ENCODE results near the gene C18orf32. TPM values are rescaled to one million over a fixed set of nuclear protein-coding genes. Genes with fewer than 3 reads are reported as not detected.
A peak's percentile ranks its signal among the peaks of the same experiment; 100 is the strongest.

The C18orf32 gene
- polyA plus RNA-seq, 1 experiment = 47.6 TPM

GRCh38 chr18:49494660-49495059 lies 7.6 kb upstream of the C18orf32 start:
- H3K9me3 ChIP-seq (ENCODE audit: control insufficient read depth, insufficient read depth, low read length) = peaks cover 3% of the 10 kb centered on the region; the same call in 1 of the 2 replicates
- no peak for TF ChIP-seq CTCF (IDR thresholded peaks at IDR 0.05; ENCODE audit: low read depth, low read length)
- ChIA-PET POLR2A (interaction anchor here (0.7 kb wide), 2 partner anchors 260 to 274 kb away, joined by 3 to 8 read pairs; no protein-coding TSS in a partner anchor), CTCF (interaction anchor here (0.5 kb wide), 1 partner anchor 12 kb away, joined by 3 read pairs; no protein-coding TSS in a partner anchor)
- H3K27me3 ChIP-seq (ENCODE audit: control insufficient read depth, insufficient read depth, low read length) = no peaks in the 10 kb centered on the region
- DNase-seq (ENCODE audit: low read depth, low spot score) = no peak
- no peak overlapping the region for H3K27ac ChIP-seq (ENCODE audit: low read depth, low read length)
- no peak overlapping the region for H3K4me3 ChIP-seq (ENCODE audit: low read depth, low read length)

GRCh38 chr18:49492694-49493033 lies 5.6 kb upstream of the C18orf32 start:
- H3K27ac ChIP-seq (ENCODE audit: low read depth, low read length) = no peak overlapping the region
- H3K27me3 ChIP-seq (ENCODE audit: control insufficient read depth, insufficient read depth, low read length) = no peaks in the 10 kb centered on the region
- CTCF ChIA-PET = no interaction called here

GRCh38 chr18:49491857-49492693 lies 5.0 kb upstream of the C18orf32 start, which contains the start of gene RPL17:
TSS of gene RPL17 (minus strand) at chr18:49492465.
- POLR2A ChIA-PET = no interaction called here
- CTCF ChIA-PET = no interaction called here
- H3K9me3 ChIP-seq (ENCODE audit: control insufficient read depth, insufficient read depth, low read length) = no peaks in the 10 kb centered on the region; the same call in 1 of the 2 replicates
- peak within 1 kb of the TSS; percentile 100 for H3K4me3 ChIP-seq (ENCODE audit: low read depth, low read length)
- peak within 1 kb of the TSS; percentile 96 for H3K27ac ChIP-seq (ENCODE audit: low read depth, low read length)
- no peak for TF ChIP-seq CTCF (IDR thresholded peaks at IDR 0.05; ENCODE audit: low read depth, low read length)
- peak; percentile 99 for DNase-seq (ENCODE audit: low read depth, low spot score)
- H3K27me3 ChIP-seq (ENCODE audit: control insufficient read depth, insufficient read depth, low read length) = no peaks in the 10 kb centered on the region

More at GRCh38 chr18:49492694-49493033, 5.6 kb upstream of the C18orf32 start:
- DNase-seq (ENCODE audit: low read depth, low spot score) = no peak
- no peak for TF ChIP-seq CTCF (IDR thresholded peaks at IDR 0.05; ENCODE audit: low read depth, low read length)
- H3K4me3 ChIP-seq (ENCODE audit: low read depth, low read length) = no peak overlapping the region
- no peaks in the 10 kb centered on the region; the same call in 1 of the 2 replicates for H3K9me3 ChIP-seq (ENCODE audit: control insufficient read depth, insufficient read depth, low read length)
- POLR2A ChIA-PET = no interaction called here

- peak overlapping the region; percentile 96 for H3K27ac ChIP-seq (ENCODE audit: low read depth, low read length)
- ChIA-PET POLR2A (no interaction called here), CTCF (no interaction called here)
- no peak for TF ChIP-seq CTCF (IDR thresholded peaks at IDR 0.05; ENCODE audit: low read depth, low read length)
- no peak for DNase-seq (ENCODE audit: low read depth, low spot score)
- H3K9me3 ChIP-seq (ENCODE audit: control insufficient read depth, insufficient read depth, low read length) = no peaks in the 10 kb centered on the region; the same call in 1 of the 2 replicates
- H3K4me3 ChIP-seq (ENCODE audit: low read depth, low read length) = peak overlapping the region; percentile 100
- no peaks in the 10 kb centered on the region for H3K27me3 ChIP-seq (ENCODE audit: control insufficient read depth, insufficient read depth, low read length)
Observed at GRCh38 chr18:49491534-49491856, 4.5 kb upstream of the C18orf32 start.

GRCh38 chr18:49490246-49490762 lies 3.3 kb upstream of the C18orf32 start:
- Histone ChIP-seq H3K9me3 (ENCODE audit: control insufficient read depth, insufficient read depth, low read length) (no peaks in the 10 kb centered on the region; the same call in 1 of the 2 replicates), H3K4me3 (ENCODE audit: low read depth, low read length) (peak overlapping the region; percentile 100), H3K27me3 (ENCODE audit: control insufficient read depth, insufficient read depth, low read length) (no peaks in the 10 kb centered on the region), H3K27ac (ENCODE audit: low read depth, low read length) (peak overlapping the region; percentile 34)
- CTCF ChIA-PET = no interaction called here
- no peak for DNase-seq (ENCODE audit: low read depth, low spot score)
- no peak for TF ChIP-seq CTCF (IDR thresholded peaks at IDR 0.05; ENCODE audit: low read depth, low read length)
- POLR2A ChIA-PET = no interaction called here

Data from AG04450 (cell line).